GM18519 (cell line): ENCODE results near the gene EXD2.
"Not testable (repeated sequence)": the region's sequence is repeated elsewhere in the genome, so short reads cannot be mapped to it uniquely, and the experiment has no call there.

Experiments used
- ATAC-seq: cut with Tn5 transposase; IDR thresholded peaks from one replicate; pipeline ENCODE4 v1.9.1; 2021; ENCODE audit warnings: mild to moderate bottlenecking, moderate library complexity; ENCODE audit not compliant: unreplicated experiment, low FRiP score

The EXD2 gene

GRCh38 chr14:69193721-69194120, 2.4 kb downstream of the EXD2 start:
- ATAC-seq, result no peak

GRCh38 chr14:69199786-69200185, 8.5 kb downstream of the EXD2 start:
- ATAC-seq, result no peak

- ATAC-seq, result no peak
Measured at GRCh38 chr14:69204753-69205152, 13.5 kb downstream of the EXD2 start.

GRCh38 chr14:69207435-69208041, 16.2 kb downstream of the EXD2 start:
- ATAC-seq, result no peak

- ATAC-seq, result no peak
Measured at GRCh38 chr14:69208666-69209065, 17.4 kb downstream of the EXD2 start.

- no peak for ATAC-seq
Measured at GRCh38 chr14:69214393-69214792, 23.1 kb downstream of the EXD2 start.

- ATAC-seq, result not testable (repeated sequence)
Measured at GRCh38 chr14:69217663-69218062, 26.4 kb downstream of the EXD2 start.

- ATAC-seq, result no peak
Measured at GRCh38 chr14:69224946-69225345, 33.6 kb downstream of the EXD2 start.

- ATAC-seq, result no peak
Measured at GRCh38 chr14:69226178-69226577, 34.9 kb downstream of the EXD2 start.

GRCh38 chr14:69226736-69227135, 35.4 kb downstream of the EXD2 start:
- no peak for ATAC-seq

GRCh38 chr14:69231486-69231885, 40.2 kb downstream of the EXD2 start:
- no peak for ATAC-seq

- ATAC-seq, result no peak
Measured at GRCh38 chr14:69232388-69232787, 41.1 kb downstream of the EXD2 start.

GRCh38 chr14:69234106-69234505, 42.8 kb downstream of the EXD2 start:
- no peak for ATAC-seq

- no peak for ATAC-seq
Measured at GRCh38 chr14:69235708-69236107, 44.4 kb downstream of the EXD2 start.

GRCh38 chr14:69237142-69237541, 45.8 kb downstream of the EXD2 start:
- ATAC-seq, result no peak

GRCh38 chr14:69237584-69237983, 46.3 kb downstream of the EXD2 start:
- ATAC-seq, result no peak

- no peak for ATAC-seq
Measured at GRCh38 chr14:69238883-69239282, 47.6 kb downstream of the EXD2 start.

GRCh38 chr14:69240527-69241173, 49.4 kb downstream of the EXD2 start:
- no peak for ATAC-seq

GRCh38 chr14:69241577-69241976, 50.3 kb downstream of the EXD2 start:
- no peak for ATAC-seq

GRCh38 chr14:69242311-69243224, 51.3 kb downstream of the EXD2 start:
- no peak for ATAC-seq

- ATAC-seq, result no peak
Measured at GRCh38 chr14:69244946-69245345, 53.6 kb downstream of the EXD2 start.
